Activated CD4-positive, alpha-beta memory T cell treated with anti-CD3 and anti-CD28 coated beads for 36 hours (primary cell): ENCODE data around the gene PREP. TPM values are rescaled to one million over a fixed set of nuclear protein-coding genes. Genes with fewer than 3 reads are reported as not detected.

Experiments used
- CTCF ChIA-PET: fragments of 350-600 bp; sonication (Branson Sonifier 250); formaldehyde crosslinking; loops from one replicate; lab custom pipeline; 2021; ENCODE audit warnings: antibody characterized with exemption, inconsistent platforms; lab: Charles Lee
- POLR2A ChIA-PET: fragments of 350-600 bp; sonication (Branson Sonifier 250); formaldehyde crosslinking; loops from one replicate; lab custom pipeline; 2021; ENCODE audit warnings: antibody characterized with exemption; lab: Charles Lee
- DNase-seq: peaks from one replicate; pipeline ENCODE4 v3.0.0-alpha.2; 2020
- H3K27ac Mint-ChIP-seq: one replicate; pipeline ENCODE4 v1.8.0; 2021; ENCODE audit warnings: mixed read lengths
- H3K27me3 Mint-ChIP-seq: one replicate; pipeline ENCODE4 v1.8.0; 2021; ENCODE audit warnings: mixed read lengths
- H3K36me3 Mint-ChIP-seq: one replicate; pipeline ENCODE4 v1.8.0; 2021; ENCODE audit warnings: mixed read lengths
- H3K4me1 Mint-ChIP-seq: one replicate; pipeline ENCODE4 v1.8.0; 2021; ENCODE audit warnings: low read depth, mixed read lengths
- H3K4me3 Mint-ChIP-seq: one replicate; pipeline ENCODE4 v1.8.0; 2021; ENCODE audit warnings: mild to moderate bottlenecking, mixed read lengths
- H3K9me3 Mint-ChIP-seq: one replicate; pipeline ENCODE4 v1.8.0; 2021; ENCODE audit warnings: mixed read lengths
- intact Hi-C: fragments of 100-400 bp; cut with micrococcal nuclease; formaldehyde crosslinking; loops from one replicate; pipeline ENCODE4 v1.15.1; 2023
- total RNA-seq, 2 experiments: library from RNA; stranded (reverse); gene quantifications; one replicate each; pipeline ENCODE4 v1.2.3, GENCODE V29; 2021

The PREP gene
- total RNA-seq, 2 experiments from 2014 or later = 42.7 to 45.7 TPM

- Mint-ChIP-seq H3K4me1 (peaks cover 2% of the 10 kb centered on the region), H3K4me3 (no peak overlapping the region), H3K27me3 (no peaks in the 10 kb centered on the region), H3K27ac (no peak overlapping the region), H3K9me3 (no peaks in the 10 kb centered on the region), H3K36me3 (peaks cover 17% of the 10 kb centered on the region)
- ChIA-PET CTCF (interaction anchor here (0.8 to 1.8 kb wide), 2 partner anchors 11 kb away, joined by 3 to 5 read pairs; partner anchors contain the start of gene PREP), POLR2A (no interaction called here)
- no peak for DNase-seq
- intact Hi-C loops = no loop called here
Observed at GRCh38 chr6:105391705-105392104, 11.2 kb downstream of the PREP start.

- ChIA-PET POLR2A (no interaction called here), CTCF (interaction anchor here (1.0 to 1.5 kb wide), 2 partner anchors 13 to 302 kb away, joined by 3 read pairs; partner anchors contain the start of gene PREP)
- Mint-ChIP-seq H3K27ac (no peak overlapping the region), H3K9me3 (no peaks in the 10 kb centered on the region), H3K36me3 (peaks cover 9% of the 10 kb centered on the region), H3K4me1 (peaks cover 3% of the 10 kb centered on the region), H3K27me3 (no peaks in the 10 kb centered on the region), H3K4me3 (no peak overlapping the region)
- intact Hi-C loops = no loop called here
- no peak for DNase-seq
Observed at GRCh38 chr6:105389543-105389942, 13.3 kb downstream of the PREP start.

GRCh38 chr6:105388392-105388791, 14.5 kb downstream of the PREP start:
- peaks cover 14% of the 10 kb centered on the region for H3K4me1 Mint-ChIP-seq
- no peak for DNase-seq
- H3K4me3 Mint-ChIP-seq = no peak overlapping the region
- ChIA-PET CTCF (interaction anchor here (1.0 kb wide), 1 partner anchor 14 kb away, joined by 3 read pairs; the partner anchor contains the start of gene PREP), POLR2A (no interaction called here)
- H3K9me3 Mint-ChIP-seq = no peaks in the 10 kb centered on the region
- no peaks in the 10 kb centered on the region for H3K27me3 Mint-ChIP-seq
- intact Hi-C loops = no loop called here
- no peak overlapping the region for H3K27ac Mint-ChIP-seq
- peaks cover 12% of the 10 kb centered on the region for H3K36me3 Mint-ChIP-seq

- no peak overlapping the region for H3K4me3 Mint-ChIP-seq
- peaks cover 27% of the 10 kb centered on the region for H3K4me1 Mint-ChIP-seq
- no peak overlapping the region for H3K27ac Mint-ChIP-seq
- no peaks in the 10 kb centered on the region for H3K9me3 Mint-ChIP-seq
- CTCF ChIA-PET = no interaction called here
- no peaks in the 10 kb centered on the region for H3K27me3 Mint-ChIP-seq
- DNase-seq = no peak
- H3K36me3 Mint-ChIP-seq = peaks cover 5% of the 10 kb centered on the region
- intact Hi-C loops = no loop called here
- POLR2A ChIA-PET = no interaction called here
Observed at GRCh38 chr6:105384004-105384403, 18.9 kb downstream of the PREP start.

- peaks cover 5% of the 10 kb centered on the region for H3K36me3 Mint-ChIP-seq
- no peak overlapping the region for H3K4me3 Mint-ChIP-seq
- DNase-seq = no peak
- peaks cover 27% of the 10 kb centered on the region for H3K4me1 Mint-ChIP-seq
- no peaks in the 10 kb centered on the region for H3K27me3 Mint-ChIP-seq
- ChIA-PET POLR2A (no interaction called here), CTCF (no interaction called here)
- intact Hi-C loops = no loop called here
- H3K9me3 Mint-ChIP-seq = no peaks in the 10 kb centered on the region
- H3K27ac Mint-ChIP-seq = no peak overlapping the region
Observed at GRCh38 chr6:105382958-105383357, 19.9 kb downstream of the PREP start.

GRCh38 chr6:105382496-105382895, 20.4 kb downstream of the PREP start:
- Mint-ChIP-seq H3K27ac (no peak overlapping the region), H3K36me3 (peaks cover 4% of the 10 kb centered on the region), H3K9me3 (no peaks in the 10 kb centered on the region), H3K4me1 (peaks cover 25% of the 10 kb centered on the region), H3K27me3 (no peaks in the 10 kb centered on the region), H3K4me3 (no peak overlapping the region)
- ChIA-PET CTCF (interaction anchor here (0.6 kb wide), 1 partner anchor 372 kb away, joined by 4 read pairs; no protein-coding TSS in a partner anchor), POLR2A (no interaction called here)
- intact Hi-C loops = no loop called here
- DNase-seq = no peak

GRCh38 chr6:105380634-105381033, 22.2 kb downstream of the PREP start:
- POLR2A ChIA-PET = interaction anchor here (0.6 kb wide), 1 partner anchor 19 kb away, joined by 3 read pairs; no protein-coding TSS in a partner anchor
- Mint-ChIP-seq H3K4me1 (peaks cover 25% of the 10 kb centered on the region), H3K9me3 (no peaks in the 10 kb centered on the region), H3K27me3 (no peaks in the 10 kb centered on the region), H3K27ac (no peak overlapping the region), H3K4me3 (no peak overlapping the region), H3K36me3 (peaks cover 14% of the 10 kb centered on the region)
- CTCF ChIA-PET = interaction anchor here (1.0 kb wide), 1 partner anchor 11 kb away, joined by 3 read pairs; no protein-coding TSS in a partner anchor
- no peak for DNase-seq
- intact Hi-C loops = no loop called here

- CTCF ChIA-PET = interaction anchor here (1.0 kb wide), 1 partner anchor 288 kb away, joined by 4 read pairs; no protein-coding TSS in a partner anchor
- no peak for DNase-seq
- no peak overlapping the region for H3K27ac Mint-ChIP-seq
- intact Hi-C loops = no loop called here
- no peaks in the 10 kb centered on the region for H3K27me3 Mint-ChIP-seq
- no peaks in the 10 kb centered on the region for H3K9me3 Mint-ChIP-seq
- peaks cover 34% of the 10 kb centered on the region for H3K36me3 Mint-ChIP-seq
- POLR2A ChIA-PET = no interaction called here
- no peak overlapping the region for H3K4me3 Mint-ChIP-seq
- peaks cover 9% of the 10 kb centered on the region for H3K4me1 Mint-ChIP-seq
Observed at GRCh38 chr6:105375797-105376196, 27.1 kb downstream of the PREP start.

GRCh38 chr6:105374010-105374420, 28.9 kb downstream of the PREP start:
- Mint-ChIP-seq H3K4me1 (peaks cover 4% of the 10 kb centered on the region), H3K27ac (no peak overlapping the region), H3K4me3 (no peak overlapping the region), H3K36me3 (peaks cover 44% of the 10 kb centered on the region), H3K27me3 (no peaks in the 10 kb centered on the region), H3K9me3 (no peaks in the 10 kb centered on the region)
- ChIA-PET CTCF (interaction anchor here (0.8 to 1.2 kb wide), 2 partner anchors 19 to 287 kb away, joined by 3 read pairs; no protein-coding TSS in a partner anchor), POLR2A (no interaction called here)
- no peak for DNase-seq
- intact Hi-C loops = no loop called here

GRCh38 chr6:105373481-105373880, 29.4 kb downstream of the PREP start:
- no peak overlapping the region for H3K27ac Mint-ChIP-seq
- peaks cover 48% of the 10 kb centered on the region for H3K36me3 Mint-ChIP-seq
- H3K4me3 Mint-ChIP-seq = no peak overlapping the region
- H3K9me3 Mint-ChIP-seq = no peaks in the 10 kb centered on the region
- CTCF ChIA-PET = interaction anchor here (0.8 to 1.2 kb wide), 4 partner anchors 9 to 287 kb away, joined by 3 to 4 read pairs (median 3); no protein-coding TSS in a partner anchor
- H3K27me3 Mint-ChIP-seq = no peaks in the 10 kb centered on the region
- DNase-seq = no peak
- POLR2A ChIA-PET = no interaction called here
- intact Hi-C loops = no loop called here
- H3K4me1 Mint-ChIP-seq = peaks cover 4% of the 10 kb centered on the region

- Mint-ChIP-seq H3K27ac (no peak overlapping the region), H3K27me3 (no peaks in the 10 kb centered on the region), H3K9me3 (no peaks in the 10 kb centered on the region), H3K4me1 (peaks cover 4% of the 10 kb centered on the region), H3K4me3 (no peak overlapping the region), H3K36me3 (peaks cover 53% of the 10 kb centered on the region)
- DNase-seq = no peak
- intact Hi-C loops = no loop called here
- ChIA-PET POLR2A (no interaction called here), CTCF (interaction anchor here (0.6 to 1.2 kb wide), 5 partner anchors 8 to 286 kb away, joined by 3 to 4 read pairs (median 3); partner anchors contain the start of gene PREP)
Observed at GRCh38 chr6:105372849-105373182, 30.1 kb downstream of the PREP start.

GRCh38 chr6:105372142-105372848, 30.6 kb downstream of the PREP start:
- ChIA-PET POLR2A (no interaction called here), CTCF (interaction anchor here (0.6 to 1.1 kb wide), 4 partner anchors 8 to 286 kb away, joined by 3 read pairs; partner anchors contain the start of gene PREP)
- no peak overlapping the region for H3K4me3 Mint-ChIP-seq
- no peak overlapping the region for H3K27ac Mint-ChIP-seq
- peaks cover 4% of the 10 kb centered on the region for H3K4me1 Mint-ChIP-seq
- intact Hi-C loops = no loop called here
- DNase-seq = no peak
- no peaks in the 10 kb centered on the region for H3K27me3 Mint-ChIP-seq
- no peaks in the 10 kb centered on the region for H3K9me3 Mint-ChIP-seq
- peaks cover 53% of the 10 kb centered on the region for H3K36me3 Mint-ChIP-seq
